ENCODE measurements around the gene SUN2. TPM values are rescaled to one million over a fixed set of nuclear protein-coding genes. Genes with fewer than 3 reads are reported as not detected.

SUN2 gene
- total and polyA plus RNA-seq, 2 donors (not counting 3 experiments of a cell fraction or from before 2014, with no cell fraction given), result 76.7 to 133 TPM

GRCh38 chr22:38796262-38796957, 40.6 kb upstream of the SUN2 start:
- H3K27ac ChIP-seq (ENCODE audit: insufficient read depth, low read depth, low read length), result no peak overlapping the region
- intact Hi-C loops (cut with micrococcal nuclease), result no loop called here
- no TSS peak for BruUV-seq (replicated peaks)
- H4K20me1 ChIP-seq (replicated peaks; ENCODE audit: control insufficient read depth, extremely low read depth, insufficient read depth, low read length), result no peaks in the 10 kb centered on the region
- FAIRE-seq, result no peak
- CTCF ChIA-PET, result no interaction called here
- no peak overlapping the region for H3K4me2 ChIP-seq (ENCODE audit: insufficient read depth, low read length)
- no peaks in the 10 kb centered on the region for H3K36me3 ChIP-seq (ENCODE audit: control insufficient read depth in 2 of 2, extremely low read depth in 1 of 2, insufficient read depth in 2 of 2, low read length in 2 of 2)
- peaks cover 9 to 13% of the 10 kb centered on the region in 2 experiments for H3K27me3 ChIP-seq (ENCODE audit: control insufficient read depth in 2 of 2, insufficient read depth in 2 of 2, low read length in 2 of 2)
- no peak overlapping the region for H3K4me3 ChIP-seq (replicated peaks in 1 of 3; ENCODE audit: insufficient read depth in 1 of 3, low read depth in 1 of 3, low read length in 3 of 3)
- dilution Hi-C loops (cut with MboI; ENCODE audit: extremely low pct_ligation_motif_present, low sequenced_read_pairs), result no loop called here
- no peak for DNase-seq (ENCODE audit: low read depth, low spot score)
- no peaks in the 10 kb centered on the region for H3K9me3 ChIP-seq (replicated peaks; ENCODE audit: control insufficient read depth, insufficient read depth, low read length)
- no peak overlapping the region for H3K9ac ChIP-seq (replicated peaks; ENCODE audit: extremely low read depth, insufficient read depth, low read length)
- H3K9me1 ChIP-seq (replicated peaks; ENCODE audit: control insufficient read depth, extremely low read depth, insufficient read depth, low read length), result no peaks in the 10 kb centered on the region
- H2AFZ ChIP-seq (ENCODE audit: low read depth, low read length), result no peak overlapping the region
- H3K79me2 ChIP-seq (ENCODE audit: control insufficient read depth, insufficient read depth, low read length), result no peaks in the 10 kb centered on the region
- POLR2A ChIA-PET, result no interaction called here
- no peak for TF ChIP-seq EZH2 (IDR thresholded peaks at IDR 0.05; ENCODE audit: borderline replicate concordance, low read depth, low read length, severe bottlenecking)
- no peak for TF ChIP-seq MYC (IDR thresholded peaks at IDR 0.05; ENCODE audit: low read depth, low read length)
- TF ChIP-seq, protein P1, sequence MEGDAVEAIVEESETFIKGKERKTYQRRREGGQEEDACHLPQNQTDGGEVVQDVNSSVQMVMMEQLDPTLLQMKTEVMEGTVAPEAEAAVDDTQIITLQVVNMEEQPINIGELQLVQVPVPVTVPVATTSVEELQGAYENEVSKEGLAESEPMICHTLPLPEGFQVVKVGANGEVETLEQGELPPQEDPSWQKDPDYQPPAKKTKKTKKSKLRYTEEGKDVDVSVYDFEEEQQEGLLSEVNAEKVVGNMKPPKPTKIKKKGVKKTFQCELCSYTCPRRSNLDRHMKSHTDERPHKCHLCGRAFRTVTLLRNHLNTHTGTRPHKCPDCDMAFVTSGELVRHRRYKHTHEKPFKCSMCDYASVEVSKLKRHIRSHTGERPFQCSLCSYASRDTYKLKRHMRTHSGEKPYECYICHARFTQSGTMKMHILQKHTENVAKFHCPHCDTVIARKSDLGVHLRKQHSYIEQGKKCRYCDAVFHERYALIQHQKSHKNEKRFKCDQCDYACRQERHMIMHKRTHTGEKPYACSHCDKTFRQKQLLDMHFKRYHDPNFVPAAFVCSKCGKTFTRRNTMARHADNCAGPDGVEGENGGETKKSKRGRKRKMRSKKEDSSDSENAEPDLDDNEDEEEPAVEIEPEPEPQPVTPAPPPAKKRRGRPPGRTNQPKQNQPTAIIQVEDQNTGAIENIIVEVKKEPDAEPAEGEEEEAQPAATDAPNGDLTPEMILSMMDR (IDR thresholded peaks at IDR 0.05; ENCODE audit: extremely low read depth in 1 of 2, insufficient read depth in 1 of 2, low read depth in 1 of 2, low read length in 2 of 2), result no peak
- H3K4me1 ChIP-seq (ENCODE audit: control insufficient read depth, extremely low read depth, insufficient read depth, low read length), result peaks cover 8% of the 10 kb centered on the region

- no TSS peak for BruUV-seq (replicated peaks)
- CTCF ChIA-PET, result interaction anchor here (1.2 kb wide), 1 partner anchor 26 kb away, joined by 6 read pairs; no protein-coding TSS in a partner anchor
Observed at GRCh38 chr22:38795569-38795968, 39.8 kb upstream of the SUN2 start.

More at GRCh38 chr22:38795569-38795968, 39.8 kb upstream of the SUN2 start:
- no peaks in the 10 kb centered on the region for H3K9me1 ChIP-seq (replicated peaks; ENCODE audit: control insufficient read depth, extremely low read depth, insufficient read depth, low read length)
- no peaks in the 10 kb centered on the region for H4K20me1 ChIP-seq (replicated peaks; ENCODE audit: control insufficient read depth, extremely low read depth, insufficient read depth, low read length)
- DNase-seq (ENCODE audit: low read depth, low spot score) (no peak), FAIRE-seq (no peak)
- H3K9me3 ChIP-seq (replicated peaks; ENCODE audit: control insufficient read depth, insufficient read depth, low read length), result no peaks in the 10 kb centered on the region
- peaks cover 8% of the 10 kb centered on the region for H3K4me1 ChIP-seq (ENCODE audit: control insufficient read depth, extremely low read depth, insufficient read depth, low read length)
- H3K4me3 ChIP-seq (replicated peaks in 1 of 3; ENCODE audit: insufficient read depth in 1 of 3, low read depth in 1 of 3, low read length in 3 of 3), result no peak overlapping the region
- no peaks in the 10 kb centered on the region for H3K36me3 ChIP-seq (ENCODE audit: control insufficient read depth in 2 of 2, extremely low read depth in 1 of 2, insufficient read depth in 2 of 2, low read length in 2 of 2)
- no peak overlapping the region for H3K4me2 ChIP-seq (ENCODE audit: insufficient read depth, low read length)
- no peak overlapping the region for H3K27ac ChIP-seq (ENCODE audit: insufficient read depth, low read depth, low read length)
- POLR2A ChIA-PET, result no interaction called here
- peaks cover 5 to 8% of the 10 kb centered on the region in 2 experiments for H3K27me3 ChIP-seq (ENCODE audit: control insufficient read depth in 2 of 2, insufficient read depth in 2 of 2, low read length in 2 of 2)
- no peak overlapping the region for H2AFZ ChIP-seq (ENCODE audit: low read depth, low read length)
- H3K79me2 ChIP-seq (ENCODE audit: control insufficient read depth, insufficient read depth, low read length), result no peaks in the 10 kb centered on the region
- no peak overlapping the region for H3K9ac ChIP-seq (replicated peaks; ENCODE audit: extremely low read depth, insufficient read depth, low read length)
- dilution Hi-C loops (cut with MboI; ENCODE audit: extremely low pct_ligation_motif_present, low sequenced_read_pairs), result no loop called here
- intact Hi-C loops (cut with micrococcal nuclease), result no loop called here
- TF ChIP-seq MAX (IDR thresholded peaks at IDR 0.05; ENCODE audit: insufficient read depth, insufficient read length), result no peak
- TF ChIP-seq, protein P1 (IDR thresholded peaks at IDR 0.05; ENCODE audit: extremely low read depth in 1 of 2, insufficient read depth in 1 of 2, low read depth in 1 of 2, low read length in 2 of 2), result no peak
- no peak for TF ChIP-seq POLR2A (IDR thresholded peaks at IDR 0.05; ENCODE audit: low read depth, low read length)
- TF ChIP-seq MYC (IDR thresholded peaks at IDR 0.05; ENCODE audit: low read depth, low read length), result no peak
- no peak for TF ChIP-seq GATA2 (IDR thresholded peaks at IDR 0.05; ENCODE audit: insufficient read depth, insufficient read length, low read depth, low read length)
- TF ChIP-seq EZH2 (IDR thresholded peaks at IDR 0.05; ENCODE audit: borderline replicate concordance, low read depth, low read length, severe bottlenecking), result no peak
- TF ChIP-seq POLR2AphosphoS5 (IDR thresholded peaks at IDR 0.05; ENCODE audit: insufficient read depth, low read depth, low read length), result no peak
- no peak for TF ChIP-seq FOS (IDR thresholded peaks at IDR 0.05; ENCODE audit: borderline replicate concordance, insufficient read depth, low read length)
- TF ChIP-seq JUN (IDR thresholded peaks at IDR 0.05; ENCODE audit: borderline replicate concordance, insufficient read depth, insufficient read length, low read depth), result no peak
